ENCODE results near the gene PRAME.

- TF ChIP-seq EZH2 (IDR thresholded peaks at IDR 0.05; ENCODE audit: low read depth) (no peak), CTCF (conservative IDR thresholded peaks at IDR 0.05) (no peak)
These were observed 24.3 kb downstream of the PRAME start for GRCh38 chr22:22534604-22535415.
